GM15510 (cell line): ENCODE data around the gene KL.

Experiments used
- POLR2A ChIP-seq: IDR thresholded peaks from 3 replicates; pipeline ENCODE4 v1.6.1; 2011; ENCODE audit warnings: borderline replicate concordance; ENCODE audit not compliant: insufficient read length; ENCODE audit errors: extremely low read depth

The KL gene

DNA sequence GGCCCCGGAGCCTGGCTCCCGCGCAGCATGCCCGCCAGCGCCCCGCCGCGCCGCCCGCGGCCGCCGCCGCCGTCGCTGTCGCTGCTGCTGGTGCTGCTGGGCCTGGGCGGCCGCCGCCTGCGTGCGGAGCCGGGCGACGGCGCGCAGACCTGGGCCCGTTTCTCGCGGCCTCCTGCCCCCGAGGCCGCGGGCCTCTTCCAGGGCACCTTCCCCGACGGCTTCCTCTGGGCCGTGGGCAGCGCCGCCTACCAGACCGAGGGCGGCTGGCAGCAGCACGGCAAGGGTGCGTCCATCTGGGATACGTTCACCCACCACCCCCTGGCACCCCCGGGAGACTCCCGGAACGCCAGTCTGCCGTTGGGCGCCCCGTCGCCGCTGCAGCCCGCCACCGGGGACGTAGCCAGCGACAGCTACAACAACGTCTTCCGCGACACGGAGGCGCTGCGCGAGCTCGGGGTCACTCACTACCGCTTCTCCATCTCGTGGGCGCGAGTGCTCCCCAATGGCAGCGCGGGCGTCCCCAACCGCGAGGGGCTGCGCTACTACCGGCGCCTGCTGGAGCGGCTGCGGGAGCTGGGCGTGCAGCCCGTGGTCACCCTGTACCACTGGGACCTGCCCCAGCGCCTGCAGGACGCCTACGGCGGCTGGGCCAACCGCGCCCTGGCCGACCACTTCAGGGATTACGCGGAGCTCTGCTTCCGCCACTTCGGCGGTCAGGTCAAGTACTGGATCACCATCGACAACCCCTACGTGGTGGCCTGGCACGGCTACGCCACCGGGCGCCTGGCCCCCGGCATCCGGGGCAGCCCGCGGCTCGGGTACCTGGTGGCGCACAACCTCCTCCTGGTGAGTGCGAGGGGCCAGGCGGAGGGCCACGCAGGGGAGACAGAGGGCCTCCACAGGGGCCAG lies at the start of gene KL:
Gene KL, plus strand, starts transcription at position 10 of the 909 bp plus-strand sequence. Its CDS starts 18 bp downstream, at position 28.
- no peak for TF ChIP-seq POLR2A

- TF ChIP-seq POLR2A = no peak
Observed at GRCh38 chr13:32967584-32968182, 48.5 kb upstream of the KL start.

GRCh38 chr13:32968316-32968715 lies 47.9 kb upstream of the KL start:
- TF ChIP-seq POLR2A = no peak

DNA sequence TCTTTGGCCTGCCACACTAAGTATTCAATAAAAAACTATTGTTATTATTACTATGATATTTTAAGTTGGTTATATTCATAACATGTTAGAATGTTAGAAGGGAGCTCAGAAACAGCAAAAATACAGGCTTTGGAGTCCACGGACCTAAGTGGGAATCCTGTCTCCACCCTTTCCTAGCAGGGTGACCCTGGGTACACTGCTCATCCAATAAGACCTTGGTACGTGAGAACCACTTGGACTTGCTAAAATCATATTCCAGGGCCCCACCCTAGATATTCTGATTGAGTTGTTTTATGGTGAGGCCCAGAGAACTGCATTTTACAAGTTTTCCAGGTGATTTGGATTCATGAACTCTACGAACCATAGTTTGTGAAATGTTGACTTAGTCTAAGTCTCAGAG lies 47.4 kb upstream of the KL start:
- no peak for TF ChIP-seq POLR2A

GRCh38 chr13:32969516-32969941 lies 46.7 kb upstream of the KL start:
- TF ChIP-seq POLR2A = no peak

DNA sequence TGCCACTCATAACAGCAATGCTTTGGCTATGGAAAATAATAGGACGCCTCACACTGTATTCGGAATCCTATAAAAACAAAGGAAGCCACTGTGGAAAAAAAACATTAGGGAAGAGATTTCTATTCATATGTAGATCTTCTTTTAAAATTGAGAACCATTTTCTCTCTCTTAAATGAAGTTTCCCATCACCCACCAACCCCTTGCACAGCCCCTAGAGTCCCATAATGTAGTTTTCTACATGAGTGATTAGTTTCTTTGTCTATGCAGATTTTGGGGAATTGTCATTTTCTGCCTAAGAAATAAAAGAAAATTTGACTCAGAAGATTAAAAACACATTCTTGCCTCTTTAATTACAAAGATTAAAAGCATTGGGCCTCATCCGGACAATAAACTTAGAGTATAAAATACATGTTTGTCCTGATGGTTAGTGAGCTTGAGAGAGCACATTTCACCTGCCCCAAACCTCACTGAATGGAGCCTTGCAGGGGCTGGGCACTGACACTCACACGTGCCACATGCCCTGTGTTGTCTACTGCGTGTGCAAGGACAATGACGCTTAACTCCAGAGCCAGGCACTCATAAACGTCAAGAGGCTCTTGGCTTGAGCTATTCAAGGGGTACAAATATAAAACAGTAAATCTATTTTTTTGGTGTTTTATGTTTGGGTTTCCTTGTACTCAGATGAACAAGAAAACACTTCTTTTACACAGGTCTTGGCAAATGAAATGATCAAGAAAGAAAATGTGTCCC lies 40.0 kb upstream of the KL start:
- no peak for TF ChIP-seq POLR2A

- no peak for TF ChIP-seq POLR2A
Observed at GRCh38 chr13:32976912-32977311, 39.3 kb upstream of the KL start.

DNA sequence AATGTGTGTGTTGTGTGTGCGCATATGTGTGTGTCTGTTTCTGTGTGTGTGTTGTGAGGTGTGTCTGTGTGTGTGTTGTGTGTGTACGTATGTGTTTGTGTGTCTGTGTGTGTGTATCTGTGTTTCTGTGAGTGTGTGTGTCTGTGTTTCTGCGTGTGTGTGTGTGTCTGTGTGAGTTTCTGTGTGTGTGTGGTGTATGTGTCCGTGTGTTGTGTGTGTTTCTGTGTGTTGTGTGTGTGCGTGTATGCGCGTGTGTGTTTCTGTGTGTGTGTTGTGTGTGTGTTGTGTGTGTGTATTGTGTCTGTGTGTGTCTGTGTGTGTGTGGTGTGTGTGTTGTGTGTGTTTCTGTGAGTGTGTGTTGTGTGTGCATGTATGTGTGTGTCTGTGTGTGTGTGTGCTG lies 38.9 kb upstream of the KL start:
- TF ChIP-seq POLR2A = no peak

GRCh38 chr13:32978278-32978677 lies 37.9 kb upstream of the KL start:
- no peak for TF ChIP-seq POLR2A

DNA sequence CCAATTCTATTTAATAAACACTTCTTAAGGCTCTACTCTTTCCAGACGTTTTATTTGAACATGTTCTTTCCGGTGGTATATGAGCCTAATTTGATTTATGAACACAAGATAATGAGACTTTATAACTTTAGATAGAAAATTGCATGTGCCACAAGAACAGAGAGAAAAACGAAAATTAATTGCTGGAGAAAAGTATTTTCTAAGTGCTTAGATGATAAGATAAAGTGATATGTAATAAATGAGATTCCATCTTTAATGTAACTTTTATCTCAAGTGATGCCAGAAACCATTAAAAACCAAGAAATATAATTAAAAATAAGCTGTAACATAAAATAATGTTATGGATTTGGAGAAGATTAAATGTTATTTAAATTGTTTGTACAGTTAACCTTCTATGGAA lies 33.2 kb upstream of the KL start:
- no peak for TF ChIP-seq POLR2A

- TF ChIP-seq POLR2A = no peak
Observed at GRCh38 chr13:32984857-32985626, 31.2 kb upstream of the KL start.

DNA sequence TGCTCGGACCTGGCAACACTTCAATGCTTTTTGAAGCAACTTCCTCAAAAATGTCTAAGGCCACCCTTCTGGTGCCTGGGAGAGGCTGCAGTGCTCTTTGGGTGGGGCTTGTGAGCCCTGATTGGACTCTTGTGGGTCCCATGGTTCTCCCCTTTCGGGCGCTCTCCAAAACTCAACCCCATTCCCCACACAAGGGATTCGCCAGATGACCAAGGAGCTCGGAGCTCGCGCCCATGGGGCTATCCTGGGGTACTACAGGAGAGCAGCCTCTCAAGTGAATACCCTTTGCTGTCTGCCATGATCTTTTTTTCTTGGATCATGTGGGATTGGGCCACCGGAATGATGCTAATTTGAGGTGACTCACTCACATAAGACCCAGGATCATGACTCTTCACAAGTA lies 29.7 kb upstream of the KL start:
- no peak for TF ChIP-seq POLR2A

- no peak for TF ChIP-seq POLR2A
Observed at GRCh38 chr13:32987462-32987861, 28.8 kb upstream of the KL start.

DNA sequence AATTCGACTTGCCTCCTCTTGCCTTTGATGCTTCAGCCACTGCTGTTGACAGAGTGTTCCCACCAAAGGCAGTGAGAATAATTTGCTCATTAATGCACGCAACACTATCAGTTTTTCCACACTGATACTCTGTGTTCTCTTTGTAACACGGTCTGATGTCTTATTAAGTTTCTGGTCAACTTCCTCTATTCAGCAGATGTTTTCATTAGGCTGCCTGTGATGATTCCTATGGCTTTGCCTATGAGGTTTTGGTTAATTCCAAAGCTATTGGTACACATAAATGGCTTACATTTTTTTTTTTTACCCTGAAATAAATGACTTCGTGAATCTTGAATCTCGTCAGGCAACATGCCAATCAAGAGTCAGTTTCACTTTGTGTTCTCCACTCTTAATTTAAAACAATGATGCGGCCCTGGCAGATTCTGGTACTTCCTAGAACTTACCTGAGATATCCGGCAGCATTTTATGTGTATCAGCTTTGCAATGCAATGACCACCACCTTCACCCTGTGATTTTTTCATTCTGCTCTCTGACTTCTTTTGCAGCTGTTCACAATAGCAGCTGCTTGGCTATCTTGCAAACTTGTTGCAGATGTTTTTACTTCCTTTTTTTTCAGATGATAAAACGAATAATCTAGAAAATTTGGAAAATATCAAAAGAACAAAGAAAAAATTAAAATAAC lies 27.5 kb upstream of the KL start:
- TF ChIP-seq POLR2A = no peak
